Caco-2 (cell line): ENCODE data around the gene RNF13. TPM values are rescaled to one million over a fixed set of nuclear protein-coding genes. Genes with fewer than 3 reads are reported as not detected.

Experiments used
- BruUV-seq: library from RNA; stranded (reverse); fragments of 400-500 nt; replicated peaks from 2 replicates; lab custom pipeline; 2021; lab: Mats Ljungman, UMichigan
- CTCF ChIA-PET: fragments of 300-600 bp; sonication (Branson Sonifier 250); formaldehyde crosslinking; loops from one replicate; lab custom pipeline; 2022; ENCODE audit warnings: antibody characterized with exemption; lab: Charles Lee
- POLR2A ChIA-PET: fragments of 300-600 bp; sonication (Branson Sonifier 250); formaldehyde crosslinking; loops from one replicate; lab custom pipeline; 2022; ENCODE audit warnings: antibody characterized with exemption; lab: Charles Lee
- DNase-seq, 2 experiments: peaks; one replicate each; pipeline versions ENCODE4 v3.0.0 to v3.0.0-alpha.2; 2020 to 2022
- H3K27me3 ChIP-seq: replicated peaks from 2 replicates; pipeline ENCODE4 v1.6.0; 2011; ENCODE audit warnings: low read length; ENCODE audit not compliant: control insufficient read depth, insufficient read depth
- H3K36me3 ChIP-seq: 2 replicates; pipeline ENCODE4 v1.5.1; 2011; ENCODE audit warnings: low read length; ENCODE audit not compliant: control insufficient read depth, insufficient read depth
- H3K4me1 ChIP-seq: fragments of 250-450 bp; sonication (Bioruptor Pico); 2 replicates; pipeline ENCODE4 v1.5.1; 2020; ENCODE audit warnings: mild to moderate bottlenecking
- H3K4me3 ChIP-seq: 2 replicates; pipeline ENCODE4 v1.5.1; 2011; ENCODE audit warnings: low read depth, mild to moderate bottlenecking, control low read depth, low read length
- H3K9me3 ChIP-seq: fragments of 250-450 bp; sonication (Bioruptor Pico); 2 replicates; pipeline ENCODE4 v1.5.1; 2020; ENCODE audit warnings: mild to moderate bottlenecking, moderate library complexity
- H3K27ac Mint-ChIP-seq: one replicate; pipeline ENCODE4 v1.8.0; 2022; ENCODE audit warnings: mixed read lengths; ENCODE audit not compliant: unreplicated experiment
- H3K27me3 Mint-ChIP-seq: one replicate; pipeline ENCODE4 v1.8.0; 2022; ENCODE audit warnings: mixed read lengths; ENCODE audit not compliant: insufficient read depth, unreplicated experiment
- H3K36me3 Mint-ChIP-seq: one replicate; pipeline ENCODE4 v1.8.0; 2022; ENCODE audit warnings: mild to moderate bottlenecking, mixed read lengths; ENCODE audit not compliant: insufficient read depth, unreplicated experiment
- H3K4me1 Mint-ChIP-seq: one replicate; pipeline ENCODE4 v1.8.0; 2022; ENCODE audit warnings: low read depth, mixed read lengths; ENCODE audit not compliant: unreplicated experiment
- H3K4me3 Mint-ChIP-seq: one replicate; pipeline ENCODE4 v1.8.0; 2022; ENCODE audit warnings: mild to moderate bottlenecking, moderate library complexity, mixed read lengths; ENCODE audit not compliant: unreplicated experiment
- H3K9me3 Mint-ChIP-seq: one replicate; pipeline ENCODE4 v1.8.0; 2022; ENCODE audit warnings: mixed read lengths; ENCODE audit not compliant: unreplicated experiment
- CTCF ChIP-seq, 2 experiments: fragments of 200-600 bp in 1 of 2; IDR thresholded peaks; 1 replicate in 1 of 2; 2 replicates in 1 of 2; pipeline versions ENCODE4 v1.5.1 to v1.8.0; 2011 to 2022; ENCODE audit warnings: antibody characterized with exemption in 1 of 2, control low read depth in 1 of 2, inconsistent platforms in 1 of 2, low read depth in 1 of 2, low read length in 1 of 2, mild to moderate bottlenecking in 1 of 2, moderate library complexity in 1 of 2; ENCODE audit not compliant: insufficient read depth in 1 of 2, severe bottlenecking in 1 of 2, unreplicated experiment in 1 of 2
- intact Hi-C: fragments of 100-400 bp; cut with micrococcal nuclease; formaldehyde crosslinking; loops from one replicate; pipeline ENCODE4 v1.10.0; 2022; ENCODE audit not compliant: unreplicated experiment
- total RNA-seq: library from RNA; stranded (reverse); gene quantifications from 2 replicates; pipeline ENCODE4 v1.2.3, GENCODE V29; 2022

The RNF13 gene
- total RNA-seq, 1 experiment from 2014 or later: 44.2 TPM

- Mint-ChIP-seq H3K27ac (no peak overlapping the region), H3K27me3 (no peaks in the 10 kb centered on the region), H3K4me3 (no peak overlapping the region), H3K9me3 (no peaks in the 10 kb centered on the region), H3K4me1 (peaks cover 5% of the 10 kb centered on the region), H3K36me3 (peaks cover 12% of the 10 kb centered on the region)
- Histone ChIP-seq H3K4me3 (no peak overlapping the region), H3K27me3 (no peaks in the 10 kb centered on the region), H3K9me3 (no peaks in the 10 kb centered on the region), H3K4me1 (no peaks in the 10 kb centered on the region), H3K36me3 (no peaks in the 10 kb centered on the region)
- POLR2A ChIA-PET: no interaction called here
- no peak for TF ChIP-seq CTCF (IDR thresholded peaks at IDR 0.05; ENCODE audit: insufficient read depth in 1 of 2, low read depth in 1 of 2, low read length in 1 of 2, severe bottlenecking in 1 of 2, unreplicated experiment in 1 of 2)
- intact Hi-C loops: no loop called here
- BruUV-seq: no TSS peak
- DNase-seq: no peak
- CTCF ChIA-PET: no interaction called here
Measured at GRCh38 chr3:149955449-149955848, 142.4 kb downstream of the RNF13 start.

- no peaks in the 10 kb centered on the region for H3K9me3 ChIP-seq
- peaks cover 22% of the 10 kb centered on the region for H3K36me3 Mint-ChIP-seq
- no peaks in the 10 kb centered on the region for H3K9me3 Mint-ChIP-seq
- H3K27me3 ChIP-seq: no peaks in the 10 kb centered on the region
- H3K27me3 Mint-ChIP-seq: no peaks in the 10 kb centered on the region
- BruUV-seq: no TSS peak
- ChIA-PET CTCF (interaction anchor here (0.8 kb wide), 1 partner anchor 227 kb away, joined by 4 read pairs; no protein-coding TSS in a partner anchor), POLR2A (interaction anchor here (1.0 kb wide), 1 partner anchor 14 kb away, joined by 3 read pairs; no protein-coding TSS in a partner anchor)
- intact Hi-C loops: no loop called here
- H3K27ac Mint-ChIP-seq: no peak overlapping the region
- no peak overlapping the region for H3K4me3 ChIP-seq
- H3K4me3 Mint-ChIP-seq: no peak overlapping the region
- no peak for TF ChIP-seq CTCF (IDR thresholded peaks at IDR 0.05; ENCODE audit: insufficient read depth in 1 of 2, low read depth in 1 of 2, low read length in 1 of 2, severe bottlenecking in 1 of 2, unreplicated experiment in 1 of 2)
- H3K36me3 ChIP-seq: no peaks in the 10 kb centered on the region
- no peaks in the 10 kb centered on the region for H3K4me1 ChIP-seq
- peaks cover 5% of the 10 kb centered on the region for H3K4me1 Mint-ChIP-seq
- DNase-seq: no peak
Measured at GRCh38 chr3:149957361-149958125, 144.5 kb downstream of the RNF13 start.

GRCh38 chr3:149958171-149958796, 145.3 kb downstream of the RNF13 start:
- H3K36me3 Mint-ChIP-seq: peaks cover 22% of the 10 kb centered on the region
- H3K4me3 Mint-ChIP-seq: no peak overlapping the region
- H3K4me1 Mint-ChIP-seq: peaks cover 5% of the 10 kb centered on the region
- no peaks in the 10 kb centered on the region for H3K4me1 ChIP-seq
- intact Hi-C loops: no loop called here
- POLR2A ChIA-PET: interaction anchor here (1.0 kb wide), 1 partner anchor 13 kb away, joined by 3 read pairs; no protein-coding TSS in a partner anchor
- no TSS peak for BruUV-seq
- H3K27me3 ChIP-seq: no peaks in the 10 kb centered on the region
- no peaks in the 10 kb centered on the region for H3K9me3 ChIP-seq
- DNase-seq: no peak
- H3K9me3 Mint-ChIP-seq: no peaks in the 10 kb centered on the region
- H3K4me3 ChIP-seq: no peak overlapping the region
- no peak for TF ChIP-seq CTCF (IDR thresholded peaks at IDR 0.05; ENCODE audit: insufficient read depth in 1 of 2, low read depth in 1 of 2, low read length in 1 of 2, severe bottlenecking in 1 of 2, unreplicated experiment in 1 of 2)
- CTCF ChIA-PET: no interaction called here
- H3K27me3 Mint-ChIP-seq: no peaks in the 10 kb centered on the region
- H3K27ac Mint-ChIP-seq: no peak overlapping the region
- no peaks in the 10 kb centered on the region for H3K36me3 ChIP-seq
